HAP-1 (cell line): ENCODE results near the gene WWP2.
"Not testable (repeated sequence)": the region's sequence is repeated elsewhere in the genome, so short reads cannot be mapped to it uniquely, and the experiment has no call there.

Source experiments
- DNase-seq, 2 experiments: peaks; one replicate each; pipeline ENCODE4 v3.0.0-alpha.2; 2016 to 2020; ENCODE audit warnings: low spot score in 2 of 2
- H3K27me3 ChIP-seq: fragments of 250-450 bp; sonication (Bioruptor Pico); 2 replicates; pipeline ENCODE4 v1.5.1; 2020; ENCODE audit warnings: low read depth, mild to moderate bottlenecking, moderate library complexity
- H3K36me3 ChIP-seq: fragments of 250-450 bp; sonication (Bioruptor Pico); replicated peaks from 2 replicates; pipeline ENCODE4 v1.5.1; 2020; ENCODE audit warnings: mild to moderate bottlenecking
- H3K4me1 ChIP-seq: fragments of 250-450 bp; sonication (Bioruptor Pico); 2 replicates; pipeline ENCODE4 v1.5.1; 2020; ENCODE audit warnings: mild to moderate bottlenecking
- H3K4me3 ChIP-seq: fragments of 250-450 bp; sonication (Bioruptor Pico); 2 replicates; pipeline ENCODE4 v1.5.1; 2020; ENCODE audit warnings: mild to moderate bottlenecking, moderate library complexity
- H3K9me3 ChIP-seq: fragments of 250-450 bp; sonication (Bioruptor Pico); 2 replicates; pipeline ENCODE4 v1.5.1; 2020; ENCODE audit warnings: mild to moderate bottlenecking, moderate library complexity
- in situ Hi-C: fragments of 300-500 bp; cut with MboI; formaldehyde crosslinking; loops from 3 replicates; pipeline ENCODE4 v1.14.3; 2020; ENCODE audit warnings: low sequenced_read_pairs, inconsistent platforms, mixed read lengths

Gene WWP2

DNA sequence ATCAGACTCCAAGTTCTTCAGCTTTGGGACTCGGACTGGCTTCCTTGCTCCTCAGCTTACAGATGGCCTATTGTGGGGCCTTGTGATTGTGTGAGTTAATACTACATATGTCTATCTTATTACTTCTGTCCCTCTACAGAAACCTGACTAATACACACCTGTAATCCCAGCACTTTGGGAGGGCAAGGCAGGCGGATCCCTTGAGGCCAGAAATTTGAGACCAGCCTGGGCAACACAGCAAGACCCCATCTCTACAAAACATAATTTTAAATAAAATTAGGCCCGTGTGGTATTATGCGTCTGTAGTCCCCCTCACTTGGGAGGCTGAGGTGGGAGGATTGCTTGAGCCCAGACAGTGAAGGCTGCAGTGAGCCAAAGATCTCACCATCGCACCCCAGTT lies 30.9 kb upstream of the WWP2 start:
- in situ Hi-C loops, H3K9me3 ChIP-seq, H3K4me1 ChIP-seq, H3K27me3 ChIP-seq, DNase-seq, H3K4me3 ChIP-seq, H3K36me3 ChIP-seq: not testable (repeated sequence)

DNA sequence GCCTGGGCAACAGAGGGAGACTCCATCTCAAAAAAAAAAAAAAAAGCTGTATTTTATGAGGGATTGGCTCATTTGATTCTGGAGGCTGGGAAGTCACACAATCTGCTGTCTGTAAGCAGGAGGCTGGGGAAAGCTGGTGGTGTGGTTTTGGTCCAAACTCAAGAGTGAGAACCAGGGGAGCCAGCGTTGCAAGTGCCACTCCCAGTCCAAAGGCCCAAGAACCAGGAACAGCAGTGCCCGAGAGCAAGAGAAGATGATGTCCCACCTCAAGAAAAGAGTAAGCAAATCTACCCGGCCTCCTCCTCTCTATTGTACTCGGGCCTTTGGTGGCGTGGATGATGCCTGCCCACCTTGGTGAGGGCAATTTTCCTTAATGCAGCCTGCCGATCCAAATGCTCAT lies 30.0 kb upstream of the WWP2 start:
- no peaks in the 10 kb centered on the region for H3K36me3 ChIP-seq
- H3K4me1 ChIP-seq: peaks cover 9% of the 10 kb centered on the region
- H3K4me3 ChIP-seq: no peak overlapping the region
- in situ Hi-C loops: no loop called here
- no peaks in the 10 kb centered on the region for H3K9me3 ChIP-seq
- no peaks in the 10 kb centered on the region for H3K27me3 ChIP-seq
- no peak for DNase-seq

DNA sequence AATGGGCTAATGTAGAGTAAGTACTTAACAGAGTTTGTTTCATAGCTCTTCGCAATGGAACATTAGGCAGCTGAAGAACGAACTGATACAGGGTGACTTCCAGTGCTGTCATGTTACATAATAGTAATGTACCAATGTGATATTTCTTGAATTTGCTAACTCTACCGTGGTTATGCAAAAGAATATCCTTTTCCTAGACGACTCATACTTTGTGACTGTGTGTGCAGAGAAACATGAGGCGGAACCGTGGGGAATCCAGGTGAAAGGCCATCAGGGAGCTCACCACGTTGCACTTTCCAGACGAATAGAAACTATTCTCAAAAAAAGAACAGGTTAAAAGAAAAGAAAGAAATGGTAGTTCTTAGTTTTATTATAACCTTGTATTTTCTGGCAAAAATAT lies 20.6 kb upstream of the WWP2 start:
- in situ Hi-C loops: no loop called here
- H3K9me3 ChIP-seq: no peaks in the 10 kb centered on the region
- no peak overlapping the region for H3K4me3 ChIP-seq
- DNase-seq: no peak
- H3K4me1 ChIP-seq: peaks cover 7% of the 10 kb centered on the region
- H3K36me3 ChIP-seq: peaks cover 71% of the 10 kb centered on the region
- no peaks in the 10 kb centered on the region for H3K27me3 ChIP-seq

DNA sequence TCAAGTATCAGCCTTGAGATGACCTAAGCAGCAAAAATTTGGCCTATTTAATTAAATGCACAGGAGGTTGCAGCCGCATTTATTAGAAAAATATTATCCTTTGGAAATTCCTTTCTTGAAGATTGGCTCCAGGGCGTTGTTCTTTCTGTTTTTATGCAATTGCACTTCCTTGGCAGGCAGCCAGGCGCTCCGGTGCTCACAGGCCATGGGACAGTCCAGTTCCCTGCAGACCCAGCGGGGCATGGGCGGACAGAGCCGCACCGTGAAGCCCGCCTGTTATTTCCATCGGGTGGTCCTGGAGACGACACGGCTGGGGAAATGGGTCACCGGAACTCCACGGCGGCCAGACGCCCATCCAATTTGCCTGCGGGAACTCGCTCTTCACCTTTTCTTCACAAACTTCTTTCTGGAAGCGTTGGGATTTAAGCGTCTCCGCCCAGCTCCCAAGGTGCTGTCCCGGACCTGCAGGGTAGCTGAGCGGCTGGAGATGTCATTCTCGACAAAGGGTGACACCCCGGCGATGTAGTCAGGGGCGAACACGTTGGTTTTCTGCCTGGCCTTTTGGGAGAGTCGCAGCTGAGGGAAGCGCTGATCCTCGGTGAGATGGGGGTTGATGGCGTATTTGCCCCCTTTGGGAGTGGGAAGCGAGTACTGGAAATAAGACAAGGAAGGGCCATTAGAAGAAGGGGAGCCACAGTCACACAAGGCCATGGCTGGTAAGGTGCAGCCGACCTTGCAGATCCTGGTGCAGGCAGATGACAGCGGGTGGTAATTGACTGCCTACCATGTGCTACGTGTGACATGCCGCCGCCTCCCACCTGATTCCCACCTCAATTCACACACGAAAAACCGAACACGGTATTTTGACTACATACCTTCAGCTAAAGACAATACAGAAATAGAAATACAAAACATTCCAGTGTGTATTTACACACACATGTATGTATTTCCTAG lies 19.9 kb upstream of the WWP2 start:
- Histone ChIP-seq H3K4me1 (peaks cover 7% of the 10 kb centered on the region), H3K4me3 (no peak overlapping the region), H3K36me3 (peaks cover 75% of the 10 kb centered on the region), H3K27me3 (no peaks in the 10 kb centered on the region), H3K9me3 (no peaks in the 10 kb centered on the region)
- in situ Hi-C loops: no loop called here
- peak in 1 of 2 experiments; percentile 86 for DNase-seq

GRCh38 chr16:69744363-69745231 lies 17.5 kb upstream of the WWP2 start:
- H3K4me1 ChIP-seq: peaks cover 7% of the 10 kb centered on the region
- DNase-seq: no peak
- no peaks in the 10 kb centered on the region for H3K27me3 ChIP-seq
- no peaks in the 10 kb centered on the region for H3K9me3 ChIP-seq
- in situ Hi-C loops: no loop called here
- H3K4me3 ChIP-seq: no peak overlapping the region
- H3K36me3 ChIP-seq: peaks cover 95% of the 10 kb centered on the region

- Histone ChIP-seq H3K36me3 (peaks cover 93% of the 10 kb centered on the region), H3K4me1 (peaks cover 7% of the 10 kb centered on the region), H3K27me3 (no peaks in the 10 kb centered on the region), H3K9me3 (no peaks in the 10 kb centered on the region), H3K4me3 (no peak overlapping the region)
- no peak for DNase-seq
- in situ Hi-C loops: no loop called here
Measured at GRCh38 chr16:69745232-69745612, 16.9 kb upstream of the WWP2 start.

DNA sequence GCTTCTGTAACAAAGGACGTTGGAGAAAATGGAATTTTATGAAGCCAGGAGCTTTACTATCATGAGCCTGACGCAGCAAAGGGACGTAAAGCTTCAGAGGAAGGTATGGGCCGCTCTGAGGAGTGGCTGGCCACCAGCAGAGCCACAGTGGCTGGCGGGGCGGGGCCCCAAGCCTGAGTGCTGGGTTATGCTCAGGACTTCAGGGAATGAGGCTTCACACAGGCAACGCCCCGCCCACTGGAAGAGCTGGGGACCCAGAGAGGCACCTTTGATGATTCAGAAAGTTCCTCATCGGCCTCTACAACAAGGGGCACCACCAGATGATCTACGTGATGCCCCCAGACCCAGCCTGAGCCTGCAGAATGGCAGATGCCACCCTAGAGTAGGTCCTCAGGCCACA lies 16.2 kb upstream of the WWP2 start:
- no peak for DNase-seq
- no peaks in the 10 kb centered on the region for H3K27me3 ChIP-seq
- peaks cover 95% of the 10 kb centered on the region for H3K36me3 ChIP-seq
- no peaks in the 10 kb centered on the region for H3K9me3 ChIP-seq
- no peak overlapping the region for H3K4me3 ChIP-seq
- H3K4me1 ChIP-seq: peaks cover 7% of the 10 kb centered on the region
- in situ Hi-C loops: no loop called here

GRCh38 chr16:69747115-69747514 lies 15.0 kb upstream of the WWP2 start:
- Histone ChIP-seq H3K4me1 (peaks cover under 1% of the 10 kb centered on the region), H3K9me3 (no peaks in the 10 kb centered on the region), H3K4me3 (no peak overlapping the region), H3K36me3 (peaks cover 95% of the 10 kb centered on the region), H3K27me3 (no peaks in the 10 kb centered on the region)
- in situ Hi-C loops: no loop called here
- no peak for DNase-seq

- H3K27me3 ChIP-seq: no peaks in the 10 kb centered on the region
- no peak for DNase-seq
- H3K4me3 ChIP-seq: no peak overlapping the region
- H3K36me3 ChIP-seq: peaks cover 91% of the 10 kb centered on the region
- H3K4me1 ChIP-seq: peaks cover 2% of the 10 kb centered on the region; the same call in 1 of the 2 replicates
- H3K9me3 ChIP-seq: no peaks in the 10 kb centered on the region
- in situ Hi-C loops: no loop called here
Measured at GRCh38 chr16:69748694-69749345, 13.3 kb upstream of the WWP2 start.

- no peak for DNase-seq
- Histone ChIP-seq H3K36me3 (peaks cover 42% of the 10 kb centered on the region), H3K4me1 (peaks cover 2% of the 10 kb centered on the region; the same call in 1 of the 2 replicates), H3K9me3 (no peaks in the 10 kb centered on the region), H3K4me3 (peak overlapping the region; percentile 97), H3K27me3 (no peaks in the 10 kb centered on the region)
- in situ Hi-C loops: no loop called here
Measured at GRCh38 chr16:69754143-69754468, 8.0 kb upstream of the WWP2 start.

- peaks cover 2% of the 10 kb centered on the region; the same call in 1 of the 2 replicates for H3K4me1 ChIP-seq
- no peaks in the 10 kb centered on the region for H3K9me3 ChIP-seq
- no peaks in the 10 kb centered on the region for H3K27me3 ChIP-seq
- peaks cover 36% of the 10 kb centered on the region for H3K36me3 ChIP-seq
- H3K4me3 ChIP-seq: peak within 1 kb of the TSS; percentile 97
- DNase-seq: peak; percentile 94 to 97
- in situ Hi-C loops: no loop called here
Measured at GRCh38 chr16:69754469-69755310, 7.4 kb upstream of the WWP2 start, which contains the start of gene NOB1. Gene NOB1 (minus strand): TSS chr16:69754926. CDS start chr16:69754910, 16 bp downstream.

GRCh38 chr16:69756705-69757104 lies 5.4 kb upstream of the WWP2 start:
- Histone ChIP-seq H3K4me1 (peaks cover 3% of the 10 kb centered on the region), H3K9me3 (no peaks in the 10 kb centered on the region), H3K36me3 (peaks cover 18% of the 10 kb centered on the region), H3K4me3 (no peak overlapping the region), H3K27me3 (no peaks in the 10 kb centered on the region)
- no peak for DNase-seq
- in situ Hi-C loops: no loop called here

DNA sequence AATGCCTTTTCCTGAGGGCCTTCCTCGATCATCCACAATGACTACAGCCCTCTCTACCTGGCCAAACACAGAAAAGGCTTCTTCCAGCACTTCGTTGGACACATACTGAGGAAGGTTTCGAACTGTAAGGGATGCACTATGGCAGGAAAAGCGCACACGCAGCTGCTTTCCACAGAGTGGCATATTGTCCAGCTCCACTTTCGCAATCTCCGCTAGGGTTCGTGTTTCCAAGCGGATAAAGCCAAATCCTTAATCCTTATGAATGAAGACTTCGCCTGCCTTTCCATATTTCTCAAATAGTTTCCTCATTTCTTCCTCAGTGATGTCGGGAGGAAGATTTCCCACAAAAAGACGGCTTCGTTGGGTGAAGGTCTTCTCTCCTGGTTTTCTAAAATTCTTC lies 4.8 kb upstream of the WWP2 start:
- H3K36me3 ChIP-seq: peaks cover 11% of the 10 kb centered on the region
- H3K9me3 ChIP-seq, in situ Hi-C loops, DNase-seq, H3K4me1 ChIP-seq, H3K4me3 ChIP-seq, H3K27me3 ChIP-seq: not testable (repeated sequence)
